ENCODE data around the gene NT5C3A.

DNA sequence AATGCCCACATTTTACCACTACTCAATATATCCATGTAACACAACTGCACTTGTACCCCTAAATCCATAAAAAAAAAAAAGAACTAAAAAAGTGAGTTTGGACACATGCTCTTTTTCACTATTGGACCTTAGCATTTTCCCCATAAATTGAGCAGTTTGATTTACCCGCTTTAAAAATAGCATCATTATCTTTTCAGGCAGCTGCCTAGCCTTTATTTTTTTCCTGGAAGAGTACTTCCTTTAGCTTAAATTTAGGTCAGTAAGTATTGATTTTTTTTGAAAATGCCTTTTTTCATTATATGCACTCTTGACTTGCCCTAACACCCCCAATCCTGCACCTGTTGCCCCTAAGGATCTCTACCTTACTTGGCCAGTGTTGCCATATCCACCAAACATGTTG, 5.3 kb upstream of the NT5C3A start:
- TF ChIP-seq EZH2 (IDR thresholded peaks at IDR 0.05; ENCODE audit: insufficient read depth, poor library complexity, severe bottlenecking) (no peak), EZH2phosphoT487 (IDR thresholded peaks at IDR 0.05; ENCODE audit: insufficient read depth, low read depth) (no peak)
